Mesodermal cell (in vitro differentiated cells): ENCODE measurements around the gene BOD1L1.

Experiments
- H3K27ac ChIP-seq: 2 replicates; pipeline ENCODE4 v1.7.0; 2013; ENCODE audit warnings: mild to moderate bottlenecking, low read depth, low read length, moderate library complexity; ENCODE audit not compliant: severe bottlenecking
- H3K36me3 ChIP-seq: 2 replicates; pipeline ENCODE4 v1.7.1; 2013; ENCODE audit warnings: mild to moderate bottlenecking, low read length, moderate library complexity; ENCODE audit not compliant: control insufficient read depth, insufficient read depth
- H3K4me1 ChIP-seq: one replicate; pipeline ENCODE4 v1.7.1; 2013; ENCODE audit warnings: mild to moderate bottlenecking, low read length; ENCODE audit not compliant: insufficient read depth, control insufficient read depth, poor library complexity, severe bottlenecking
- H3K4me3 ChIP-seq: 2 replicates; pipeline ENCODE4 v1.7.0; 2013; ENCODE audit warnings: low read length, control low read depth, mild to moderate bottlenecking; ENCODE audit not compliant: insufficient read depth, poor library complexity, severe bottlenecking; ENCODE audit errors: extremely low read depth
- H3K9me3 ChIP-seq: 2 replicates; pipeline ENCODE4 v1.7.1; 2013; ENCODE audit warnings: mild to moderate bottlenecking, low read length, moderate library complexity; ENCODE audit not compliant: control insufficient read depth
- WGBS, 2 experiments: methylation state at CpG; one replicate each; pipeline ENCODE4 v1.1.5; 2013; ENCODE audit warnings: missing lambda C conversion rate in 2 of 2; ENCODE audit not compliant: insufficient coverage in 2 of 2; 5-methylcytosine and 5-hydroxymethylcytosine counted together

The BOD1L1 gene

GRCh38 chr4:13647031-13647430 is 19.5 kb upstream of the BOD1L1 start:
- no peaks in the 10 kb centered on the region for H3K9me3 ChIP-seq
- no peak overlapping the region for H3K27ac ChIP-seq
- H3K4me3 ChIP-seq, result no peak overlapping the region
- H3K4me1 ChIP-seq, result no peaks in the 10 kb centered on the region
- no peaks in the 10 kb centered on the region for H3K36me3 ChIP-seq
- 42 to 45% methylated on average over 5 to 6 of the region's 6 CpGs for WGBS, 2 experiments

- 80% methylated on average over 1 of the region's 1 CpG; no CpG with 5 or more reads in 1 of the 2 experiments for WGBS, 2 experiments
- Histone ChIP-seq H3K9me3 (no peaks in the 10 kb centered on the region), H3K4me3 (no peak overlapping the region), H3K27ac (no peak overlapping the region), H3K4me1 (peaks cover 7% of the 10 kb centered on the region), H3K36me3 (no peaks in the 10 kb centered on the region)
These were observed 17.6 kb upstream of the BOD1L1 start for GRCh38 chr4:13645075-13645474.

DNA sequence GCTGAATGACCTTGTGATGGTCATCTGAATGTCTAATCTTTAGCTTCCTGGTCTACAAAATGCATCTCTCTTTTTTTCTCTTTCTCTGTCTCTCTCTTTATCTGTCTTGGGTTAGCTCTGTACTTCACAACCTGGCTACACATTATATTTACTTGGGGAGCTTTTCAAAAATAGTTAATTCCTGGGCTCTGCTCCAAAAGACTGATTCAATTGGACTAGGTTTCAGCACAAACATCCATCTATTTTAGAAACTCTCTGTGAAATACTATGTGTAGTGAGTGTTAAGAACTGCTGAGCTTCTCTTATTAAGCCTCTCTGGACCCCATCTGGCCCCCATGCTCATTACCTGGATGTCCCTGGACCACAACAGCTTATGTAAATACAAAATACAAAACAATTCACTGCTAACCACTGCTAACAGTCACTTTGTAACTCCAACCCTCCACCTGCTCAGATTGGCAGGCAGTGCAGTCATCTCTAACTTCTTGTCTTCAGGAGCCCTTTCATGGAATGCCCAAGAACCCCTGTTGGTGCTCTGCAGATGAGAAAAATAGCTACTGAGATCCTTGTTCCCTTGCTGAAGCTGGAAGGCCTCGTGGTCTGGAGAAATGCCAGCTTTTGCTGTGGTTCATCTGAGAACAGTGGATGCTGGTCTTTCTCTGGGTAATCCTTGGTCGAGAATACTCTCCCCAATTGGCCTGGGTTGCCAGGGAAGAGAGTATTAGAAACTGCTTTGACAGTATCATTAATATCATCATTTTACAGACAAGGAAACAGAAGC is 14.8 kb upstream of the BOD1L1 start:
- no peaks in the 10 kb centered on the region for H3K36me3 ChIP-seq
- no peak overlapping the region for H3K27ac ChIP-seq
- H3K4me1 ChIP-seq, result peaks cover 10% of the 10 kb centered on the region
- no peaks in the 10 kb centered on the region for H3K9me3 ChIP-seq
- H3K4me3 ChIP-seq, result no peak overlapping the region
- 80 to 94% methylated on average over 1 to 2 of the region's 2 CpGs for WGBS, 2 experiments

DNA sequence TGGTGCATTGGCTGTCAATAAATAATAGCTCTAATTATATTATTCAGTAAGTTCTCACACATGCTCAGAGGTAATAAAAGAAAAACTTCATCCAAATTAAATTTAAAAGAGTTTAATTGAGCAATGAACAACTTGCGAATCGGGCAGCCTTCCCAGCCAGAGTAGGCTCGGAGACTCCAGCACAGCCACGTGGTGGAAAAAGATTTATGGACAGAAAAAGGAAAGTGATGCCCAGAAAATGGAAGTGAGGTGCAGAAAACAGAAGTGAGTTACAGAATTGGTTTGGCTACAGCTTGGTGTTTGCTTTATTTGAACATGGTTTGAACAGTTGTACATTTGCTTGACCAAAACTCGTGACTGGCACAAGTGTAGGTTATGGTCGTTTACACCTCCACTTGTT is 13.6 kb upstream of the BOD1L1 start:
- Histone ChIP-seq H3K9me3 (no peaks in the 10 kb centered on the region), H3K4me1 (peaks cover 10% of the 10 kb centered on the region), H3K4me3 (no peak overlapping the region), H3K27ac (no peak overlapping the region), H3K36me3 (no peaks in the 10 kb centered on the region)
- 83 to 92% methylated on average over 4 to 5 of the region's 6 CpGs for WGBS, 2 experiments

DNA sequence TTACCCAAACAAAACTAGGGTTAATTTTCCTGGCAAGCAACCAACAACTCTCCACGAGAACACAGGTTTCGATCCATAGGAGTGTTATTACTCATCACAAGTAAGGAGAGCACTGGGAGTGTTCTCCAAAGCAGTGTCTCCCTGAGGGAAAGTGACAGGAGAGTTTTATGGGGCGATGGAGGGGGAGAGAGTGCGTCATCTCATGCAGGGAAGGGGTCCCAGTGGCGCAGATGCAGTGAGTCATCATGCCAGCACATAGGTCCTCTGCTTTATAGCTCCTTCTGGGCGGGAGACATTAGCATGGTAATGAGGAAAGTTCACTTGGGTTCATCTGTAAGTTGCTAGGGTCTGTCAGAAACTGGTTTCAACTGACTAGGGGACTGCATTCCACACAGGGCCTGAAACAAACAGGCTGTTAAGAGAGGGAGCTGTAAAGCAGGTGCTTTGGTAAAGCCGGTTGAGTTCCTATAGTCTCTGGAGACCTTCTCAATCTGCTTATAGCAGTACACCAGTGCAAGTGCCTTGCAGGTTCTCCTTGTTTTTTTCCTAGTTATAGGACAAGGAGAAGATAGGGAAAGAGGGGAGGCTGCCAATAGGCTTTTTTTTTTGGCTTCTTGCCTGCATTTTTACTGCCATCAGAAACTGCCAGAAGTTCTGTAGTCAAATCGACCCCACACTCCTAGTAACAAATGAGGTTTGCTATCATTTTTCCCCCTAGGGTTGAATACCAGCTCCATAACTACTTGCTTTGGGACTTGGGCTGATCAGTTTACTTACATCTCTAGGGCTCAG is 12.8 kb upstream of the BOD1L1 start:
- Histone ChIP-seq H3K36me3 (no peaks in the 10 kb centered on the region), H3K4me3 (no peak overlapping the region), H3K27ac (peak overlapping the region; percentile 11), H3K4me1 (peaks cover 10% of the 10 kb centered on the region), H3K9me3 (no peaks in the 10 kb centered on the region)
- 50 to 63% methylated on average over 4 of the region's 8 CpGs for WGBS, 2 experiments

DNA sequence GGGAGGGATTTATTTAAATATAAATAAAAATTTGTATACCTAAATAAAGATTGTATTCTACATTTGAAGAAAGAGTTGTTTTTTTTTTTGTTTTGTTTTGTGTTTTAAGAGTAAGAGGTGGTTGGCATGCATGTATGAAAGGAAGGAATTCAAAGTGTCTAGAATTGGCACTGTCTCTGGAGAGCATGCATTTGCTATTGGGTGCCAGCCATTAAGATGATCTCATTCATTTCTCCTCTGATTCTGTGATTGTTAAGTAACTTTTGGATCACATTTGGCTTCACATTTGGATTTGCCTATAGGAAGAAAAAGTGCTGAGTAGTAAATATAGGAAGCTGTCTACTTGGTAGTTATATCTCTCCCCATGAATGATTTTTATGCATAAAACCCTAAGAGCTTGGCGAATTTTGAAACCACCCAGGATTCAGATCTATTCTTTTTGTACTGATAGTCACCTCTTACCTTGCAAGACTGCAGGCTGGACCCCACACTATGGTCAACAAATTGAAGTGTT is 7.8 kb upstream of the BOD1L1 start:
- H3K4me1 ChIP-seq, result peaks cover 6% of the 10 kb centered on the region

GRCh38 chr4:13633671-13634070 is 6.1 kb upstream of the BOD1L1 start:
- Histone ChIP-seq H3K4me3 (no peak overlapping the region), H3K4me1 (no peaks in the 10 kb centered on the region), H3K27ac (no peak overlapping the region), H3K36me3 (no peaks in the 10 kb centered on the region), H3K9me3 (no peaks in the 10 kb centered on the region)
- 87 to 100% methylated on average over 1 of the region's 1 CpG for WGBS, 2 experiments

More for the DNA sequence above, 7.8 kb upstream of the BOD1L1 start:
- no peaks in the 10 kb centered on the region for H3K36me3 ChIP-seq
- no peak overlapping the region for H3K27ac ChIP-seq
- no peaks in the 10 kb centered on the region for H3K9me3 ChIP-seq
- no peak overlapping the region for H3K4me3 ChIP-seq
- 80% methylated on average over 1 of the region's 1 CpG; no CpG with 5 or more reads in 1 of the 2 experiments for WGBS, 2 experiments

- peaks cover 4% of the 10 kb centered on the region for H3K36me3 ChIP-seq
- H3K4me3 ChIP-seq, result peak overlapping the region; percentile 70
- H3K4me1 ChIP-seq, result no peaks in the 10 kb centered on the region
- no peaks in the 10 kb centered on the region for H3K9me3 ChIP-seq
- 0% methylated on average over 12 to 20 of the region's 45 CpGs for WGBS, 2 experiments
- peak overlapping the region; percentile 87 for H3K27ac ChIP-seq
These were observed 333 bp downstream of the BOD1L1 start for GRCh38 chr4:13627178-13627605.

- Histone ChIP-seq H3K9me3 (no peaks in the 10 kb centered on the region), H3K4me1 (no peaks in the 10 kb centered on the region), H3K4me3 (peak overlapping the region; percentile 70), H3K27ac (no peak overlapping the region), H3K36me3 (peaks cover 4% of the 10 kb centered on the region)
- WGBS, 2 experiments, result 4 to 8% methylated on average over 7 to 9 of the region's 9 CpGs
These were observed 890 bp downstream of the BOD1L1 start for GRCh38 chr4:13626492-13627177.

DNA sequence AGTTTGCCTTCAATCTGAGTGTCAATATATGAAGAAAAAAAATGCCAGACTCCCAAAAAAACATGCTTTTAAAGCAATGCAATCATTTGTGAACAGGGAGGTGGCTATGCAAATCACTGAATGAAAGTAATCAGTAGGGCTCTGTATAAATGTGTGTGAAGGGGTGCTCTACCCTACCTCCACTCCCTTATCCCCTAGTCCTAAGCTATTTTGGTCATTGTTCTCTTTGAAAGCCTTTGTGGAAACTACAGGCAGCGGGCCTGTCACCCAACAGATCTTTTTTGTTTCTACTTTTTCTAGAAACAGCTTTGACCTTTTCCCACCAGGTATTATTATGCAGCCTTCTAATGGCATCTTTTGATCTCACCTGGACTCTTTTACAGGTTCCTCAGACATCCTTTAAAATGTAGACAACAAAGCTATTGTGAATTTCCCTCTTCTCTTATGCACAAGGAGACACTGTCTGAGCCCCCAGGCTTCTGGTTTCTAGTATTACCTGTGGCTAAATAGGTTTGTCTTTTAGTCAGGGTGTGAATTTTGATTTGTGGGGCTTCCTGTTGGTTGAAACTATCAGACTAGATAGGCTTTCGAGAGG is 9.2 kb downstream of the BOD1L1 start:
- WGBS, 2 experiments, result 71 to 77% methylated on average over 1 of the region's 2 CpGs

More for the DNA sequence above, 9.2 kb downstream of the BOD1L1 start:
- peaks cover 51% of the 10 kb centered on the region for H3K36me3 ChIP-seq
- H3K9me3 ChIP-seq, result no peaks in the 10 kb centered on the region
- no peak overlapping the region for H3K4me3 ChIP-seq
- no peaks in the 10 kb centered on the region for H3K4me1 ChIP-seq
- H3K27ac ChIP-seq, result no peak overlapping the region
